Gastrocnemius medialis (tissue), 4 donors: Measurements from ENCODE around the gene TMC3. TPM values are rescaled to one million over a fixed set of nuclear protein-coding genes. Genes with fewer than 3 reads are reported as not detected.

ENCODE experiments used
- ATAC-seq, 2 donors: fragments of 150-250 bp; one replicate each; pipeline ENCODE4 v1.9.1; 2016
- DNase-seq, 2 donors: peaks; one replicate each; pipeline ENCODE4 v3.0.0-alpha.2; 2019
- H3K27ac ChIP-seq, 4 donors: fragments of 200-600 bp; sonication (generic); 1 replicate in 1 of 4; 2 replicates in 3 of 4; pipeline ENCODE4 v1.5.1; 2016 to 2018; ENCODE audit warnings: mild to moderate bottlenecking in 2 of 4, moderate library complexity in 1 of 4
- H3K27me3 ChIP-seq, 3 donors: fragments of 200-600 bp; sonication (generic) in 2 of 3; 1 replicate in 1 of 3; 2 replicates in 2 of 3; pipeline versions ENCODE4 v1.5.1 to v1.6.0; 2016 to 2019; ENCODE audit warnings: mild to moderate bottlenecking in 1 of 3, moderate library complexity in 1 of 3
- H3K36me3 ChIP-seq, 2 donors: fragments of 200-600 bp; sonication (generic) in 1 of 2; one replicate each; pipeline ENCODE4 v1.5.1; 2017 to 2018
- H3K4me1 ChIP-seq, 2 donors: fragments of 200-600 bp; sonication (generic) in 1 of 2; one replicate each; pipeline ENCODE4 v1.5.1; 2016 to 2017; ENCODE audit warnings: mild to moderate bottlenecking in 2 of 2
- H3K4me3 ChIP-seq, 4 donors: fragments of 200-600 bp; sonication (generic) in 3 of 4; 1 replicate in 1 of 4; 2 replicates in 3 of 4; pipeline ENCODE4 v1.5.1; 2016 to 2019; ENCODE audit warnings: mild to moderate bottlenecking in 2 of 4
- H3K9me3 ChIP-seq, 3 donors: fragments of 200-600 bp; sonication (generic) in 2 of 3; 1 replicate in 1 of 3; 2 replicates in 2 of 3; pipeline ENCODE4 v1.5.1; 2016 to 2019
- CTCF ChIP-seq, 5 experiments: fragments of 450-650 bp in 3 of 5; fragments of 200-600 bp in 2 of 5; sonication (generic) in 2 of 5; IDR thresholded peaks in 4 of 5; conservative IDR thresholded peaks in 1 of 5; 1 replicate in 4 of 5; 2 replicates in 1 of 5; pipeline ENCODE4 v1.5.1; 2016 to 2019; ENCODE audit warnings: antibody characterized with exemption in 5 of 5, mild to moderate bottlenecking in 3 of 5, moderate library complexity in 3 of 5
- POLR2A ChIP-seq, 2 donors: fragments of 450-650 bp; IDR thresholded peaks; one replicate each; pipeline ENCODE4 v1.6.1; 2017; ENCODE audit warnings: antibody characterized with exemption in 2 of 2, mild to moderate bottlenecking in 2 of 2, moderate library complexity in 2 of 2
- in situ Hi-C, 4 donors: fragments of 200-750 bp; cut with MboI; loops; one replicate each; pipeline versions ENCODE4 v1.15.0 to v1.8.0; 2017; ENCODE audit warnings: low sequenced_read_pairs in 4 of 4
- intact Hi-C: fragments of 100-400 bp; cut with DNase I; formaldehyde crosslinking; loops from one replicate; pipeline ENCODE4 v1.15.1; 2023; ENCODE audit warnings: low total_unique reads
- total RNA-seq, 4 donors: library from RNA; depleted of rRNA; stranded (reverse); fragments of >200 nt; gene quantifications; one replicate each; pipeline versions ENCODE4 v1.1.0 to v1.2.3, GENCODE V29; 2016

Gene TMC3
- total RNA-seq, 4 donors from 2014 or later, result not detected

GRCh38 chr15:81281766-81282605 lies 92.0 kb downstream of the TMC3 start:
- Histone ChIP-seq H3K27me3 (no peaks in the 10 kb centered on the region), H3K27ac (no peak overlapping the region), H3K9me3 (no peaks in the 10 kb centered on the region), H3K36me3 (no peaks in the 10 kb centered on the region), H3K4me1 (peaks cover 0 to 5% of the 10 kb centered on the region in 2 donors), H3K4me3 (no peak overlapping the region)
- DNase-seq (no peak), ATAC-seq (no peak)
- in situ Hi-C loops, result no loop called here
- intact Hi-C loops, result no loop called here
- TF ChIP-seq POLR2A (IDR thresholded peaks at IDR 0.05) (no peak), CTCF (IDR thresholded peaks at IDR 0.05 in 4 of 5, conservative IDR thresholded peaks at IDR 0.05 in 1 of 5) (no peak)

GRCh38 chr15:81281456-81281735 lies 92.6 kb downstream of the TMC3 start:
- H3K27ac ChIP-seq, result no peak overlapping the region
- intact Hi-C loops, result no loop called here
- no peaks in the 10 kb centered on the region for H3K9me3 ChIP-seq
- ATAC-seq (no peak), DNase-seq (no peak)
- TF ChIP-seq POLR2A (IDR thresholded peaks at IDR 0.05) (no peak), CTCF (IDR thresholded peaks at IDR 0.05 in 4 of 5, conservative IDR thresholded peaks at IDR 0.05 in 1 of 5) (no peak)
- peaks cover 0 to 5% of the 10 kb centered on the region in 2 donors for H3K4me1 ChIP-seq
- H3K4me3 ChIP-seq, result no peak overlapping the region
- no peaks in the 10 kb centered on the region for H3K36me3 ChIP-seq
- in situ Hi-C loops, result no loop called here
- no peaks in the 10 kb centered on the region for H3K27me3 ChIP-seq

Other genes starting within 250 kb of the TMC3 start
- gene CFAP161, start 239.9 kb downstream of the TMC3 start, total RNA-seq, result not detected
- gene IL16, start 177.3 kb downstream of the TMC3 start, total RNA-seq, result 1 to 10 TPM; 3.3 to 4.5 (median 4.3) TPM
- gene STARD5, start 50.1 kb downstream of the TMC3 start, total RNA-seq, result 1 to 10 TPM in 1 of 4 donors, under 1 TPM in 3; 0.36 to 1.7 (median 0.63) TPM